GM18873 (cell line): ENCODE measurements around the gene RNASE12.
"Not testable (repeated sequence)": the region's sequence is repeated elsewhere in the genome, so short reads cannot be mapped to it uniquely, and the experiment has no call there.

Experiments
- ATAC-seq: cut with Tn5 transposase; IDR thresholded peaks from one replicate; pipeline ENCODE4 v1.9.1; 2021; ENCODE audit warnings: mild to moderate bottlenecking, moderate library complexity, moderate number of reproducible peaks; ENCODE audit not compliant: unreplicated experiment, low FRiP score

RNASE12 gene

GRCh38 chr14:20583908-20584307, 7.3 kb downstream of the RNASE12 start:
- ATAC-seq: no peak

DNA sequence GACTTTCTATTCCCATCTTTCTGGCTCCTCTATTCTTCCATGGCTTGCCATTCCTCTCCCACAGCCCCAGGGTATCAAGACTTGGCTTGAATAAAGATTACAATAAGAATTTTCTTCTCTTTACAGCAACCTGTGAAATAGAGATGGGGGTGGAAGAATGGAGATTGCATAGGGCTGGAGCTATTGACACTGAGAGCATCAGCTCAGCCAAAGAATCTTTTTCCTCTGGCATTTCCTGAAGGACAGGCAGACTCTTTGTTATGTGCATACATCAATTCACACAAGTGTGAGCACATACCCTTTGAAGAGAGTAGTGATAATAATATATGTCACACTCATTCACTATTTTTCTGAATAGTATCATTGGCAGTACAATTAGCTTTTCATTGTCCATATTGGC, 8.0 kb downstream of the RNASE12 start:
- no peak for ATAC-seq

GRCh38 chr14:20580242-20580641, 10.9 kb downstream of the RNASE12 start:
- no peak for ATAC-seq

- no peak for ATAC-seq
These were observed 12.2 kb downstream of the RNASE12 start for GRCh38 chr14:20578784-20579502.

GRCh38 chr14:20578325-20578724, 12.9 kb downstream of the RNASE12 start:
- no peak for ATAC-seq

GRCh38 chr14:20572382-20572990, 18.7 kb downstream of the RNASE12 start:
- not testable (repeated sequence) for ATAC-seq

DNA sequence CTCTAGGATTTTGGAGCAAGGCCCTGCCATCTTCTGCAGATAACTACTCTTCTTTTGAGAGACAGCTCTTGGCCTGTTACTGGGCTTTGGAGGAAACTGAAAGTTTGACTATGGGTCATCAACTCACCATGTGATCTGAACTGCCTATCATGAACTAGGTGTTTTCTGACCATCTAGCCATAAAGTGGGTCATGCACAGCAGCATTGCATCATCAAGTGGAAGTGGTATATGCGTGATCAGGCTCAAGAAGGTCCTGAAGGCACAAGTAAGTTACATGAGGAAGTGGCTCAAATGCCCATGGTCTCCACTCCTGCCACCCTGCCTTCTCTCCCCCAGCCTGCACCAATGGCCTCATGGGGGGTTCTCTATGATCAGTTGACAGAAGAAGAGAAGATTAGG, 20.5 kb downstream of the RNASE12 start:
- not testable (repeated sequence) for ATAC-seq

DNA sequence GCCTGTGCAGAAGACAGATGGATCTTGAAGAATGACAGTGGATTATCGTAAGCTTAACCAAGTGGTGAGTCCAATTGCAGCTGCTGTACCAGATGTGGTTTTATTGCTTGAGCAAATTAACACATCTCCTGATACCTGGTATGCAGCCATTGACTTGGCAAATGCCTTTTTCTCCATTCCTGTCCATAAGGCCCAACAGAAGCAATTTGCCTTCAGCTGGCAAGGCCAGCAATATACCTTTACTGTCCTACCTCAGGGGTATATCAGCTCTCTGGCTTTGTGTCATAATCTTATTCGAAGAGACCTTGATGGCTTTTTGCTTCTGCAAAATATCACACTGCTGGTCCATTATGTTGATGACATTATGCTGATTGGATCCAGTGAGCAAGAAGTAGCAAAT, 21.3 kb downstream of the RNASE12 start:
- not testable (repeated sequence) for ATAC-seq

DNA sequence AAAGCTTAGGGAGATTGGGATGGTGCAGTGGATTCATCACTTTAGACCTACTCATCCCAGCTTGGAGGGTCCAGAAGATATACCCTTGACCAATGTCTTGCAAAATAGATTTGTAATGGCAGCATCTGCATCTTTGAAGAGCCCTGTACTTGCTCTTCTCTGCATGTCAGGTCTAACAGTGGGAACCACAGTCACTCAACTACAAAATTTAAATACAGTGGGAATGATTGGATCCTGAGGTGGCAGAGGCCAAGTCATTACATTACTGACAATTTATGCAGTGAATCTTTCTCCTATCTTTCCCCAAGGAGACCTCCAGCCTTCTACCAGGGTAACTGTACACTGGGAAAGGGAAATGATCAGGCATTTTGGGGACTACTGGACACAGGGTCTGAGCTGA, 22.1 kb downstream of the RNASE12 start:
- no peak for ATAC-seq

GRCh38 chr14:20568393-20568792, 22.8 kb downstream of the RNASE12 start:
- no peak for ATAC-seq

GRCh38 chr14:20567199-20567598, 24.0 kb downstream of the RNASE12 start:
- ATAC-seq: not testable (repeated sequence)

GRCh38 chr14:20564501-20564997, 26.6 kb downstream of the RNASE12 start:
- ATAC-seq: no peak

GRCh38 chr14:20563971-20564370, 27.2 kb downstream of the RNASE12 start:
- no peak for ATAC-seq

DNA sequence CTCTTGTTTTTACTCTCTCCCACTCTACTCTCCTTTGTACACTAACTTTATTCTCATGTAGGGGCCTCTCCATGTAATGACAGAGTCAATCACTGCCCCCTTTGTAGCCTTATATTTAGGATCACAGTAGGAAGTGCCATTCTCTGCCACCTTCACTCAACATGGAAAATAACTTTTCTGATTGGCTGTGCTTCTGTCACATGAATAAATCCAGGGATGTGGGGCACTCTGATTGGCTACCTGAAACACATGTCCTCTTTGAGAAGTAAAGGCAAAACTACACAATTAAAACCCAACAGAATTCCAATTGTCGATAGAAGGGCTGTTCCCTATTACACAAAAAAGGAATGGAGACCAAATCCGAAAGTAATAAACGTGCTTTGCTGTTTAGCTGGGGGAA, 30.2 kb downstream of the RNASE12 start, which contains the start of gene RNASE9:
Gene RNASE9, minus strand, starts transcription at position 87 of the 400 bp plus-strand sequence.
- ATAC-seq: no peak

DNA sequence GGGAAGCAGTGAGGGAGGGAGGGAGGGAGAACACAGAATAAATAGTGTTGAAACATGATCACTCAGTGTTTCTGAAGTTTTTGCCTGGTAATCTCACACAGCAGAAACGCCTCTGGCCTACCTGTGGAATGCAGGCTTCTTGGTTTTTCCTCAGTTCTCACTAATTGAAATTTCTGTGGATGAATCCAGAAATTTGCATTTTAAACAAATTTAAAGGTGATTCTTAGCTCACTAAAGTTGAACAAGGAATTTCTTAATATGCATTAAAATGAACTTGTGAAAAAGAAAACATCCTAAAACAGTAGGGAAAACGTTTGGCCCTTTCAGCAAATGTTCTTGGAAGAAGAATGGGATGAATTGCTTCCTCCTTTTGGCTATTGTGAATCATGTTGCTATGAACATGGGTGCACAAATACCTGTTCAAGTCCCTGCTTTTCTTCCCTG, 31.7 kb downstream of the RNASE12 start:
- no peak for ATAC-seq

GRCh38 chr14:20557212-20557542, 34.0 kb downstream of the RNASE12 start:
- ATAC-seq: no peak

DNA sequence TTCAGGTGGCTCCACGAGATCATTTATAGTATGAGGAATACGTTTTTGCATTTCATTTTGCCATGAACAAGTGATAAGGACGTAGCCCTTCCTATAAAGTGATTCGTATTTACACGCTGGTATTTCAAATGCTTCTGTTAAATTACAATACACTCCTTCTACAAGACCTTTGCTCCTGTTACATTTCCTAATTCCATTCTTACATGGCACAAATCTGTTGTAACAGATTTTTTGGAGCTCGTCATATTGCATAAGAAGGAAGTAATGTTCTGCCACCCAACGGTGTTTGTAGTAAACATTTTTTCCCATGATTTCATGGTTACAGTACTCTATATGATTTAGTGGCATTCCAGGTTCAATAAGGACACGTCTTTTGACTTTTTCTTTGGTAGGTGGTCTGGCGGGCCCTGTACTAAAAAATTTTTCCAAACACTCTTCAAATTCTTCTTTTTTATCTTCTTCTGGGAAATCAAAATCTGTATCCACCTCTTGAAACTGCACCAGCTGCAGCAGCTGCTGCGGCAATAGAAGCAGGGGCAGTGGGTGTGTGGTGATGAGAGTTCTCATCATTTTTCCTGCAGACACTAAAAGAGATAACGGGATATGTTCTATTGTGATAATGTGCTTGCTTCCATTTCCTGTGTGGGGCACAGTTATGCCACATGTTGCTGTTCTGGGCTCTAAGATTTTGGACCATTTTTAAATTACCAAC, 34.5 kb downstream of the RNASE12 start:
- ATAC-seq: no peak

- ATAC-seq: no peak
These were observed 35.3 kb downstream of the RNASE12 start for GRCh38 chr14:20555845-20556244.

DNA sequence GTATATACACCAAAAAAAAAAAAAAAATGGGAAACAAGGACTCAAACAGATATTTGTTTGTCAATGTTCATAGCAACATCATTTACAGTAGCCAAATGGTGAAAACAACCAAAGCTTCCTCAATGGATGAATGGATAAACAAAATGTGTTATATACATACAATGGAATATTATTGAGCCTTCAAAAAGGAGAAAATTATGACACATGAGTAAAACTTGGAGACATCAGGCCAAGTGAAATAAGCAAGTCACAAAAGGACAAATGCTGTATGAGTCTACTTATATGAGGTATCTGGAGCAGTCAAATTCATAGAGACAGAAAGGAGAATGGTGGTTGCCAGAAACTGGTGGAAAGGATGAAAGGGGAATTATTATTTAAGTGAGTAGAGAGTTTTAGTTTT, 38.2 kb downstream of the RNASE12 start:
- ATAC-seq: no peak

- no peak for ATAC-seq
These were observed 39.6 kb downstream of the RNASE12 start for GRCh38 chr14:20551606-20552005.

DNA sequence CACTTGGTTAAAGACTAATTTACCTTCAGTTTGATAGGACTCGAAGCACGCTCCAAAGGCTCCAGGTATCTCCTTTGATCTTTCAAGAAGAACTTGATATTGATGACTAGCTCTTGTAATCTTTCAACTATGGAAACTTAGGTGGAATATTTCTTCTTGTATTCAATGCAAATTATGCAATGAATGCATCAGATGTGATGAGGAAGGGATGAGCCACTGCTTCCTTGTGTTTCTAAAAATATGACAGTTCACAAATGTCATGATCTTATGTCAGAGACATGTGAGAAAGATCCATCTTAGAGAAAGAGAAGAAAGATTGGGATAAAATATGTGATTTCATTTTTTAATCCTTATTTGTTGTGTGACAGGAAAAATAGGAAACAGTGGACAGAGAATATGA, 40.2 kb downstream of the RNASE12 start:
- no peak for ATAC-seq
